Hippocampal formation (tissue), 2 donors: ENCODE measurements around the gene BCR.
"Not testable (repeated sequence)": the region's sequence is repeated elsewhere in the genome, so short reads cannot be mapped to it uniquely, and the experiment has no call there.

Source experiments
- DNase-seq, 2 donors: peaks; one replicate each; lab custom pipeline; 2025; lab: John Stamatoyannopoulos, UW

The BCR gene

DNA sequence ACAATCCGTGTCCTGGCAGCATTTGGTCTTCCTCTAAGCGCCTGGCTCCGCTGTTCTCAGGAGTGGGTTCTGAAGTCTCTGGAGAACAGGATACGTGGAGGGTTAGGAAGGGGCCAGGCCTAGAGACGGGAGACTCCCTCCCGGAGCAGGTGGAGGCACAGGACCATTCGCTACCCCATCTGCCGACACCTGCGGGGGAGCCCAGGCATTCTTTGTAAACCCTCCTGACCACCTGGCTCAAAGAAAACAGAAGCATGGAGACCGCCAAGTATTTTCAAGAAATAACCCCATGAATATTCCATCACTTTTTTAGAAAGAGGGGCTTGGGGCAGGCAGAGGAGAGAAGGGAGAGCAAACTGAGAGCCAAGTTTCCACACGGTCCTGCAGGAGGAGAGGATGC lies 136.3 kb downstream of the BCR start:
- not testable (repeated sequence) for DNase-seq

DNA sequence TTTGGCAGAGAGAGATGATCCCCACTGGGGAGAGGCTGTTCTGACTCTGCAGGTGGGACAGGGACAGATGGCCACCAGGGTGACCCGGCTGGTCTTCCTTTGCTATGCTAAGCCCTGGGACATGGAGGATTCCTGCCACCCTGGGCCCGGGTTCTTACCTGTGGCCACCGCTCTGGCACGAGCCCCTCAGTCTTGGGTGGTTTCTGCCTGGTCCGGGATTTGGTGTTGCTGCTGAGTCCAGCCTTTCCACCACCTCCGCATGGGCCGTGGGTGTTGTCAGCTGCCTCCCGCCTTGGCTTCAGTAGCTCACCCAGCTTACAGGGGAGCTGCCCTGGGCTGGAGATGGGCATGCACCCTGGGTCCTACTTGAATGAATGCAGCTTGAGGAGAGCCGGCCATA lies 138.0 kb downstream of the BCR start:
- not testable (repeated sequence) for DNase-seq

DNA sequence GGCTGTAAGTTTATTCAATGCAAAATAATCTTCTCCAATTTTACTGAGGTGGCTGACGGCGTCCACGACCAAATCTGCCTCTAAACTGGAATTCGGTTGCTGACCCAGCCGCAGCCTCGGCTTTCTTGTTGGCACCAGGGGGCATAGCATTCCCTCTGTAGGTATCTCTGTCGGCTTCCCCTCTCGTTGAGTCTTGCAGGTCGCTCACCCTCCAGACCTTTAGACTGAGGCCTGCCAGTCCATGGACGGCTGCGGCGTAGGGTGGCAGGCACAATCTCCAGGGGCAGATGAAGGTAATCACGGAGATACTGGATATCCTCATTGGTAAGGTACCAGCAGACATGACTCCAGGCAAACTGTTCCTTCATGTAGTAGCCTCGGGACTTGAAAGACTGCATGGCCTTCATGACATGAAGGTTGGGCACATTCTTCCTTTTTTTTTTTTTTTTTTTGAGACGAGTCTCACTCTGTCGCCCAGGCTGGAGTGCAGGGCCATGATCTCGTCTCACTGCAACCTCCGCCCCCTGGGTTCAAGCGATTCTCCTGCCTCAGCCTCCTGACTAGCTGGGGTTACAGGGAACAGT lies 142.3 kb downstream of the BCR start:
- not testable (repeated sequence) for DNase-seq

DNA sequence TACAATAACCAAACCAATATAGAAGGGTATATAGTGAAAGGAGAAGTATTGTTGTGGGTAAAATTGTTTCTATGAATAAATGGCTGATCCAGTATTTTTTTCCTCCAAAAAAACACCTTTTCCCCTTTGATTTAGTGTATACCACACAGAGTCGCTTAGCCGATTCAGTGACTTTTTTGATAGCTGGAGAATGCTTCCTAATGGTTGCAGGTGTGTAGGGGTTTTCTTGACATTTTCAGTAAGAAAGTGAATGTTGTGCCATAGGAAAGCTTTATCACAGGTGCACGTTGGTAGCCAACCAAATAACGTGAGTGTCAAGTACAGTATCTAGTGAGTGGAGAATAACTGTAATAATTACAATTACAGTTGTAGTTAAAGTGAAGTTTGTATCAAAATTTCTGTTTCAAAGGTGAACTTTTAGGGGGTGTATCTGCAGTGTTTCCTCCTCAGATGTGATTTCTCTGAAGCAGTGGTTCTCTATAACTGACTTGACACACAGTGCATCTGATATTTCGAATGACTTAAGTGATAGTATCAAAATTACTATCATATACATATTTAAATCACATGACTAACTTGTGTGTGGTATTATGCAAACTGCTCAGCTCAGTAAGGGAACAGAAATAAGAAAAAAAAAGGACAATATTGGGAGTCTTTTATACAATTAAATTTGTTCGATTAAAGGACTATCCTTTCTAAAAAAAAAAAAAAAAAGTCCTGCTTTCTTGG lies 143.8 kb downstream of the BCR start:
- not testable (repeated sequence) for DNase-seq

DNA sequence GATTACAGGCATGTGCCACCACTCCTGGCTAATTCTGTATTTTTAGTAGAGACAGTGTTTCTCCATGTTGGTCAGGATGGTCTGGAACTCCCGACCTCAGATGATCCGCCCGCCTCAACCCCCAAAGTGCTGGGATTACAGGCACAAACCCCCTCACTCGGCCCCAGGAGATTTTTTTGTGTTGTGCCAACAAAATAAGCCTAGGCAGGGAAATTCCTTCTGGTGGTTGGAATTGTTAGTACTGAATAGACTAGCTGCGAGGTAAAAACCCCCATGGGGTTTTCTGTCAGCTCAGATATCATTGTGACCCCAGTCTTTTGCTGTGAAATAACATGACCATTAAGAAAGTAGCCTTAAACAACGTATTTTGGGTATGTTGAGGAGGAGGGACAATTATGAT lies 144.9 kb downstream of the BCR start:
- DNase-seq = no peak

DNA sequence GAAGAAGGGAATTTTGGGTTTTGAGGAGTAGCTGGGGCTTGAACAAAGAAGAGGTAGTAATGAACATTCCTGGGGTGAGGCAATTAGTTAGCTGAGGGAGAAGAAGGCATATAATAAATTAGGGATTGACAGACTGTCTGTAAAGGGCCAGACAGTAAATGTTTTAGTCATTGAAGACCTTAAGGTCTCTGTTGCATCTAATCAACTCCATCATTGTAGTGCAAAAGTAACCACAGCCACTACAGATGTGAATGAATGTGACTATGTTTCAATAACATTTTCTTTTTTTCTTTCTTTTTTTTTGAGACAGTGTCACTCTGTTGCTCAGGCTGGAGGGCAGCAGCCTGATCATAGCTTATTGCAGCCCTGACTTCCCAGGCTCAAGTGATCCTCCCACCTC lies 153.5 kb downstream of the BCR start:
- not testable (repeated sequence) for DNase-seq

DNA sequence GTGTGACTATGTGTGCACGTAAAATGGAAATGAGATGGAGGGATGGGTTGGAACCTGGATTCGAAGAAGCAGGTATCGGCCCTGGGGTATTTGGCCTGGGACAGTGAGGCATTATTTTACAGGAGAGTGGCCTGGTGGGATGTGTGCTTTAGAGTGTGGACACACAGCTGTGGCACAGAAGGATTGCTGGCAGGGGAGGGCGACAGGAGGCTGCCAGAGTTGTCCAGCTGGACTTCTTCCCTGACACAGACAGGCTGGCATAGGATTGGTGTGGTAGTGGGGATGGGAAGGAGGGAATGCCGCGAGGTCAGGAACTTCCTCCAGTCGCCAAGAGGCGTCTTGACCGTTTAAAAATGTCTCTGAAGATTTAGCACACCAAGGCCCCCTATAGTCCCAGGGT lies 157.4 kb downstream of the BCR start:
- DNase-seq = not testable (repeated sequence)

DNA sequence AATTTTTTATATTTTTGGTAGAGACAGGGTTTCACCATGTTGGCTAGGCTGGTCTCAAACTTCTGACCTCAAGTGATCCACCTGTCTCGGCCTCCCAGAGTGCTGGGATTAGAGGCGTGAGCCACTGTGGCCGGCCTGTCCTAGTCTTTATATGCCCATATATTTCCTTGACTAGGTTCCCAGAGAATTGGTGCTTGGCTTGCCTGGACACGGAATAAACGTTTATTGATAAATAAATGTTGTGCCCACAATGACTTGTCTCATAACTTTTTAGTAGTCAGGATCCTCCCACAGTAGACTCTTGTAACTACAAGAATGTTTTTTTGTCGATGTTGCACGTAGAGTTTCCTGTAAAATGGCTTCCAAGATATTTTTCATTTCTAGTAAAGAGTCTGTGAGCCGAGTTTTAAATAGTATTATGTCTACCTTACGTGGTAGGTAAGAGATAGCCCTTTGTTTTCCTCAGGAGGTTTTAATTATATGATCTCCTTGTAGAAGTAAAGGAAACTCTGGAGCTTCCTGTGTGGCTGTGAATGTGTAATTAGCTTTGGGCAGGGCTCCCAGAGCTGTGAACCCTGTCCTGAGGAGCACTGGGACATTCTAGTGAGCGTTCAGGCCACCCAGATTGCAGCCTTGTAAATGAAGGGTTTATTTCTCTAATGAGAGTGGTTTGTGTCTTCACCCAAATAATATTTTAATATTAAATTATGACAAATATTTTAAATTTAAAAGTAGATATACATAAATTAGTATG lies 161.8 kb downstream of the BCR start:
- DNase-seq = not testable (repeated sequence)

DNA sequence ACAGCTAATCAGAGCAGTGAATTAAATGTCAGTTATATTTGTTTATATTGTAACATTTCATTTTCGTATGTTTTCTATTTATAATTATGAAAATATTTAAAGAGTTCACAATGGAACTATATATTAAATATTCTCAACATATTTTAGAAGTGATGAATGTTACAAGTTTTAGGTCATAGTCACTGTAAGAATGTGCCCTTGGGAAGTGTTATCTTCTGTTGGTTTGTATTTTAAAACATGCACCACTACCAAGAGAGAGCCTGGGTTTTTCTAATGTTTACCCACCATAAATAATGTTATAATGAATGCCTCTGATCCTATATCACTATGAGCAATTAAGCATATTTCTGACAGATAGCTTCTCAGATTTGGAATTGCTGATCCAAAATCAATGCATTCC lies 171.0 kb downstream of the BCR start:
- DNase-seq = no peak

DNA sequence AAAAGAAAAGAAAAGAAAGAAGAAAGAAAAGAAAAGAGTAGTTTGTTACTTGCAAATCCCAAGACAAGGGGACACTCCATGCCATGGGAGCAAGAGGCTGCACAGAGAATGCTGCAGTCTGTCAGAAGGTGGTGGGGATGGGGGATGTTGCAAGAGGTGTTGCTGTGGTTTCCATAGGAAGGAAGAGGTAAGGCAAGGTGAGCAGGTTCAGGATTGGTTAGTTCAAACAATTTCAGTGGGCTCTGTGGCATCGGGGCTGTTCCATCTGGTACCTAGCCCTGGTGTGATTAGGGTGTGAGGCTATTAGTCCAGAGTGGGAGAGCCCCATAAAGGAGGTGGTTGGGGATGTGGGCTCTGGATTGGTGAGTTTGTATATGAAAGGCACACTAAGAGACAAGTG lies 172.7 kb downstream of the BCR start:
- no peak for DNase-seq

DNA sequence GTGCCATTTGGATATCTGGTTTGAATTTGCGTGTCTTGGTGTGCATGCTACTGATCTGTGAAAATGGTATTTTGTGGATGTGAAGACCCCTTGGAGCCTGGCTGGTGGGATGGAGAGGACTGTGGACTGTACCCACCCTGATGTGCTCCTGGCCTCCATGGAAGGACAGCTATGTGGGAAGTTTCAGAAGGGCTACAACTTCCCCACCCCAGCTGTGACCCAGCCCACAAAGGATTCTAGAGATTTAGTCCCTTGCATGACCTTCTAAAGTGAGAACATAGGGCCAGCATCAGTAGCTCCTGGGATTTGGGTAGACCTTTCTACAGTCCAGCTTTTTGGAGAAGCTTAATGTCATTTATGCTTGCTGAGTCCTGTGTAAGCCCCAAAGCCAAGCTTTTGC lies 173.4 kb downstream of the BCR start:
- DNase-seq = no peak

DNA sequence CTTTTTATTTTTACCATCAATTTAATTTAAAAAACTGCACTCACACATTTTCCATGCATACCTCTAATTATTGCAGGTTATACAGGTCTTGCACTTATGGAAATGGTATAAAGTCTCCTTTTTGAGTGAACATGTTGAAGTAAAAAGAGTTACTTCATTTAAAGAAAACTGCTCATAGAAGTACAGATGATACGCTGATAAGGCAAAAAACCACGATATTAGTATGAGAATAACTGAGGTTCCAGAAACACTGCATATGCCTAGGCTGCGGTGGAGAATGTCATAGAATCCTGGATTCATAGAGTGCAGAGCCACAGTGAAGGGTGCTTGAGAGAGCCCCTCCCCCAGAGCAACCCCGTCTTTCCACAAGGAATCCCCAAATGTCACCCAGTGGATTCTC lies 175.8 kb downstream of the BCR start:
- no peak for DNase-seq

DNA sequence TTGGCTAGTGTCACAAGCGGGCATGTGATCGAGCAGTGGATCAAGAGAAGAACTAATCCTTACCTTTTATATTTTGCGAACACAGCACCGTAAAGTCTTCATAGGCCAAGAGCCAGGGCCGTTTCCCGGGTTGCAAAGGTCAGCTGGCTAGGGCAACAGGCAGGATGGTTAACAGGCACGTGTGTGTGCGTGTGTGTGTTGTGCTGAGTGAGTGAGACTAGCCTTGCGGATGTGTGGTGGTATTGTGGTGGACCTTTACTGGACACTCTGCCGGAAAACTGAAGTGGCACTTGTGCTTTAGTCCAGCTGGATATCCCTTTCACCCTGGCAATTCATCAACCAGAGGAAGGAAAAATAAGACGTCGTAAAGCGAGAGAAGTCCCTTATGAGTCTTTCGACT lies 176.7 kb downstream of the BCR start:
- DNase-seq = no peak

DNA sequence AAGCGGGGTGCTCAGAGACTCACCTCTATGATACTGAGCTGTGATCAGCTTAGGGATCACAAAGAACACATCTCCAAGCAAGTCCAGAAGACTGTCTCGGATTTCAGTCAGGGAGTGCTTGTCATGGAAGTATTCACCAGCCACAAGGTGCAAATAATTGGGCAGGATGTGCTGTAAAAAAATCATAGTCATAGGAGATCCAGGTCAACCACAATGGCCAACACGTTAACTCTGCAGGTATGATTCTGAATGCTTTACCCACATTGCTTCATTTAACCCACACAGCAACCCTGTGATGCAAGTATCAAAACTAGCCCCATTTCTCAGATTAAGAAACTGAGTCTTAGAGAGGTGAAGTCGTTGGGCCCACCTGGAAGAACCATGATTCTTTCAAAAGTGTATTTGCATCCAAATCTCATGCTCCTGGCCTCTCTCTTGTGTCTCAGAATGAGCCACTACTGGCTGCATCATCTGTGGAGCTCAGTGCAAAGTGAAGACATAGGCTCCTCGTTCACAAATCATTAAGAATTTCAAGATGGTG lies 179.3 kb downstream of the BCR start:
- DNase-seq = no peak

DNA sequence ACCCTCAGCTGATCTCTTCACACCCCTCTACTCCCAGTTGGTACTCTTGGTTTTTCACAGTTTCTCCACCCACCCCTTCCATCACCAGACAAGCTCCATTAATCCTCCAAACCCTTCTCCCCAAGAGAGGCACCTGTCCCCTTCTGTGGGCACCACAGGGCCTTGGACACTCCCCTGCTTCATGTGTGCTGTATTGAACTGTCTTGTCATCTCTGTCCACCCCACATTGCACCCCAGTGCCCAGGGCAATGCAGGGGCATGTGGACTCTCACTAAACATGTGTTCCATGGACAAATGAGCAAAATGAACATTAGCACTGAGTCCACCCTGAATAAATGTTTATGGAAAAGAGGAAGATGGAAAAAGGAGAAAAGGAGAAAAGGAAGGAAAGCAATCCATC lies 181.4 kb downstream of the BCR start:
- no peak for DNase-seq

DNA sequence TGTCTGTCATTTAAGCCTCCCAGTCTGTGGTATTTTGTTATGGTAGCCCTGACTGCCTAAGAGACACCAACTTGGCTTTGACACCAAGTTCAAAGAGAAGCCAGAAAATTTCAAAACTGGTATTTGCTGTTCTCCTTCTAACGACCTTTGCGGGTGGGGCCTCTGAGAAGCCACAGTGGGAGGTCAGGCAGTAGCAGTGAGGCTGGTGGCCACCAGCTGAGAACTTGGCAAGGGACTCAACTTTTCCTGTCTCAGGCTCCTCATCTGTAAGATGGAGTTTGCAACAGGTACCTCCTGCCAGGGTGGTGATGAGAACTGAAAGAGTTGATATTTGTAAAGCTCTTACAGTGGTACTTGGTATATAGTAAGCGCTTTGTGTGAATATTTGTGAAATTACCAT lies 183.4 kb downstream of the BCR start:
- no peak for DNase-seq

DNA sequence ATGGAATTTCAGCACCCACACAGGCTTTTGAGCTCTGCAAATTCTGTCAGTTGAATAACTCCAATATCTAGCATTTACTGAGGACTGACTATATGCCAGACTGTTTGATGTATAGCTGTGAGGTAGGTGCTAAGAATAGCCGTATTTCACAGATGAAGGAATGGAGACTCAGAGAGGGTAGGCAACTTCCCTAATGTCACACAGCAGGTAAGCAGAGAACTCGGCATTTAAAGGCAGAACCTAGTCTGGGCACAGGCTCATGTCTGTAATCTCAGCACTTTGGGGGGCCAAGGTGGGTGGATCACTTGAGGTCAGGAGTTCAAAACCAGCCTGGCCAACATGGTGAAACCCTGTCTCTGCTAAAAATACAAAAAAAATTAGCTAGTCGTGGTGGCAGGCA lies 184.1 kb downstream of the BCR start:
- no peak for DNase-seq

DNA sequence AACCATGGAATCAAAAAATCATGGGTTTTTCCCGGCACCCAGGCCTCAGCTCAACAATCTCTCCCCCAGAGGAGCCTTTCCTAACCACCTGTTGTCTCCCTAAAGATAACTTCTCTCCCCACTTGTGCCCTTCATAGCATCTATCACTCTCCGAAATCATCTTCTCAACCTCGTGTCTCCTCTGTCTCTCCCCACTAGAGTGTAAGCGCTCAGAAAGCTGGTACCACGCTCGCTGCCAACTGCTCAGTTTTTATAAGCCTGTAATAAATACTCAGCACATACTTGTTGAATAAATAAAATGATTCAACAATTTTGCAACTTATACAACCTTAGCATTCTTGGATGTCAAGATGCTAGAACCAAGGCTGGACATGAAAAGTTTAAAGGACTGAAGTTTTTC lies 185.2 kb downstream of the BCR start:
- no peak for DNase-seq

DNA sequence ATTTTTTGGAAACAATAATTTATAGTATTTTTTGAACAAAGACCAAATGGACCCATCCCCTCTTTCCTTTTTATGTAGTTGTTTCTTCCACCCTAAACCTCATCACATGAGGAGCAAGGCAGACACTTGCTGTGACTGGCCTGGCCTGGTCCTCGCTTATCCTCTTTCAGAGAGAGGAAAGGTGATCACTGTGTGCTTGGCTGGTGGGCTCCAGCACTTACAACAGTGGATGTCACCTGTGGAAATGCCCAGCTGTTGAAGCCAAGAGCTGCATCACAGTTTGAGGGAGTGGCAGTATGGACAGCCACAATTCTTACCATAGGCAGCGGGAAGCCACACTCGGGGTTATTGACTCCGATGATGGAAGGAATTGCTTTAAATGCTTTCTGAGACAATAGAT lies 185.7 kb downstream of the BCR start:
- DNase-seq = no peak

DNA sequence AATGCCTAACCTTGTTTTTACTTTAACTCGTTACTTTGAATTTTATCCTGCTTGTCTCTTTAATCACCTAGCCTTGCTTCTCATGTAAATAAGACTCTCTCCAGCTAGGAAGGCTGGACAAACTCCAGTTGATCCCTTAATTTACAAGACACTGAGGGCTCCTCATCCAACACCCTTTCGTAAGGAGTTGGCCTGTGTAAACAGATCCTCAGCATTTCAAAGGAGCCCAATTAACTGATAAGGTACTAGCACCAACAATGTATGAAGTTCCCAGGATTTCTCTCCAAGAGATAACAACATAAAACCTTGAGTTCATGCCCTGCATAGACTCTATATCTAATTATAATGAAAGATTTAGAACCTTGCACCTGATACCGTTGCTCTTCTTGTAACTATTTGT lies 186.9 kb downstream of the BCR start:
- not testable (repeated sequence) for DNase-seq
